Peyer's patch (tissue), 4 donors: ENCODE results near the gene ADAMTS18. TPM values are rescaled to one million over a fixed set of nuclear protein-coding genes. Genes with fewer than 3 reads are reported as not detected.

Experiments used
- DNase-seq, 3 donors: peaks; one replicate each; pipeline ENCODE4 v3.0.0-alpha.2; 2017 to 2019
- H3K27ac ChIP-seq, 4 donors: fragments of 200-600 bp; sonication (generic); one replicate each; pipeline ENCODE4 v1.5.1; 2016 to 2019
- H3K27me3 ChIP-seq, 2 donors: fragments of 200-600 bp; sonication (generic); one replicate each; pipeline ENCODE4 v1.5.1; 2019
- H3K36me3 ChIP-seq, 3 donors: fragments of 200-600 bp; sonication (generic); one replicate each; pipeline ENCODE4 v1.5.1; 2016 to 2019
- H3K4me1 ChIP-seq, 4 donors: fragments of 200-600 bp; sonication (generic); one replicate each; pipeline ENCODE4 v1.5.1; 2016 to 2019
- H3K4me3 ChIP-seq, 4 donors: fragments of 200-600 bp; sonication (generic); 1 replicate in 3 of 4; 2 replicates in 1 of 4; pipeline ENCODE4 v1.5.1; 2016 to 2019; ENCODE audit warnings: mild to moderate bottlenecking in 1 of 4
- H3K9me3 ChIP-seq, 4 donors: fragments of 200-600 bp; sonication (generic); one replicate each; pipeline ENCODE4 v1.5.1; 2016 to 2019; ENCODE audit warnings: mild to moderate bottlenecking in 1 of 4
- POLR2A ChIP-seq, 2 donors: fragments of 450-650 bp; IDR thresholded peaks; one replicate each; pipeline ENCODE4 v1.5.1; 2017; ENCODE audit warnings: antibody characterized with exemption in 2 of 2, mild to moderate bottlenecking in 2 of 2, moderate library complexity in 2 of 2
- total RNA-seq, 4 donors: library from RNA; depleted of rRNA; stranded (reverse); fragments of >200 nt; gene quantifications; one replicate each; pipeline ENCODE4 v1.1.0, GENCODE V29; 2016
- TF ChIP-seq, protein P1 (sequence below), 6 experiments: fragments of 450-650 bp in 4 of 6; fragments of 200-600 bp in 2 of 6; sonication (generic) in 1 of 6; IDR thresholded peaks; one replicate each; pipeline ENCODE4 v1.5.1; 2017 to 2019; ENCODE audit warnings: antibody characterized with exemption in 6 of 6, mild to moderate bottlenecking in 3 of 6, moderate library complexity in 1 of 6

Gene ADAMTS18
- total RNA-seq, 4 donors from 2014 or later, result 0.27 to 2.5 TPM; not detected in 2

GRCh38 chr16:77402118-77402517 is 32.7 kb downstream of the ADAMTS18 start:
- Histone ChIP-seq H3K9me3 (no peaks in the 10 kb centered on the region), H3K36me3 (no peaks in the 10 kb centered on the region), H3K4me1 (no peaks in the 10 kb centered on the region), H3K27ac (no peak overlapping the region), H3K4me3 (no peak overlapping the region), H3K27me3 (no peaks in the 10 kb centered on the region)
- TF ChIP-seq, protein P1, sequence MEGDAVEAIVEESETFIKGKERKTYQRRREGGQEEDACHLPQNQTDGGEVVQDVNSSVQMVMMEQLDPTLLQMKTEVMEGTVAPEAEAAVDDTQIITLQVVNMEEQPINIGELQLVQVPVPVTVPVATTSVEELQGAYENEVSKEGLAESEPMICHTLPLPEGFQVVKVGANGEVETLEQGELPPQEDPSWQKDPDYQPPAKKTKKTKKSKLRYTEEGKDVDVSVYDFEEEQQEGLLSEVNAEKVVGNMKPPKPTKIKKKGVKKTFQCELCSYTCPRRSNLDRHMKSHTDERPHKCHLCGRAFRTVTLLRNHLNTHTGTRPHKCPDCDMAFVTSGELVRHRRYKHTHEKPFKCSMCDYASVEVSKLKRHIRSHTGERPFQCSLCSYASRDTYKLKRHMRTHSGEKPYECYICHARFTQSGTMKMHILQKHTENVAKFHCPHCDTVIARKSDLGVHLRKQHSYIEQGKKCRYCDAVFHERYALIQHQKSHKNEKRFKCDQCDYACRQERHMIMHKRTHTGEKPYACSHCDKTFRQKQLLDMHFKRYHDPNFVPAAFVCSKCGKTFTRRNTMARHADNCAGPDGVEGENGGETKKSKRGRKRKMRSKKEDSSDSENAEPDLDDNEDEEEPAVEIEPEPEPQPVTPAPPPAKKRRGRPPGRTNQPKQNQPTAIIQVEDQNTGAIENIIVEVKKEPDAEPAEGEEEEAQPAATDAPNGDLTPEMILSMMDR (IDR thresholded peaks at IDR 0.05), result no peak
- no peak for TF ChIP-seq POLR2A (IDR thresholded peaks at IDR 0.05)
- DNase-seq, result no peak

- H3K36me3 ChIP-seq, result no peaks in the 10 kb centered on the region
- H3K4me3 ChIP-seq, result no peak overlapping the region
- H3K9me3 ChIP-seq, result no peaks in the 10 kb centered on the region
- H3K4me1 ChIP-seq, result no peaks in the 10 kb centered on the region
- DNase-seq, result no peak
- TF ChIP-seq POLR2A (IDR thresholded peaks at IDR 0.05), result no peak
- TF ChIP-seq, protein P1 (IDR thresholded peaks at IDR 0.05), result no peak
- no peak overlapping the region for H3K27ac ChIP-seq
- H3K27me3 ChIP-seq, result no peaks in the 10 kb centered on the region
Measured at GRCh38 chr16:77399546-77399945, 35.3 kb downstream of the ADAMTS18 start.

GRCh38 chr16:77399066-77399465 is 35.8 kb downstream of the ADAMTS18 start:
- Histone ChIP-seq H3K36me3 (no peaks in the 10 kb centered on the region), H3K4me1 (no peaks in the 10 kb centered on the region), H3K27ac (no peak overlapping the region), H3K4me3 (no peak overlapping the region), H3K27me3 (no peaks in the 10 kb centered on the region), H3K9me3 (no peaks in the 10 kb centered on the region)
- no peak for DNase-seq
- TF ChIP-seq POLR2A (IDR thresholded peaks at IDR 0.05), result no peak
- TF ChIP-seq, protein P1 (IDR thresholded peaks at IDR 0.05), result no peak

- H3K9me3 ChIP-seq, result no peaks in the 10 kb centered on the region
- H3K4me1 ChIP-seq, result no peaks in the 10 kb centered on the region
- H3K36me3 ChIP-seq, result no peaks in the 10 kb centered on the region
- H3K27ac ChIP-seq, result no peak overlapping the region
- H3K27me3 ChIP-seq, result no peaks in the 10 kb centered on the region
- no peak for TF ChIP-seq POLR2A (IDR thresholded peaks at IDR 0.05)
- TF ChIP-seq, protein P1 (IDR thresholded peaks at IDR 0.05), result no peak
- DNase-seq, result no peak
- H3K4me3 ChIP-seq, result no peak overlapping the region
Measured at GRCh38 chr16:77398495-77398894, 36.3 kb downstream of the ADAMTS18 start.

DNA sequence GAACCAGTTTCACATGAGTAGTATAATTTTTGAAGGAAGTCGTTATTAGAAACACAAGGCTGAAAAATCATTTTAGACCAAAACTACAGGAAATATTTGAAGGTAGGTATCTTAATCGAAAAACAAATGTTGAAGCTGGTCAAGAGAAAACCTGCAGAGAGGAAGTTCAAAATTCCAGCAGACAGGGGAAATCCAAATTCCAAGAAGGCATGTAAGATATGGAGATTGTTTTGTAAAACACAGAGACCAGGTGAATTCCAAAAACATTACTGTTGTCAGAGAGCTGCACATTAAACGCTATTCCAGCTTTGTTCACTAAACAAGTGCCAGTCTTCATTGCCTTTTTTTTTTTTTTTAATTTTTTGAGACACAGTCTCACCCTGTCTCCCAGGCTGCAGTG is 38.4 kb downstream of the ADAMTS18 start:
- H3K4me3 ChIP-seq, result no peak overlapping the region
- no peaks in the 10 kb centered on the region for H3K27me3 ChIP-seq
- H3K36me3 ChIP-seq, result no peaks in the 10 kb centered on the region
- H3K4me1 ChIP-seq, result no peaks in the 10 kb centered on the region
- DNase-seq, result no peak
- TF ChIP-seq POLR2A (IDR thresholded peaks at IDR 0.05), result no peak
- TF ChIP-seq, protein P1 (IDR thresholded peaks at IDR 0.05), result no peak
- no peak overlapping the region for H3K27ac ChIP-seq
- H3K9me3 ChIP-seq, result no peaks in the 10 kb centered on the region

- Histone ChIP-seq H3K27me3 (no peaks in the 10 kb centered on the region), H3K27ac (no peak overlapping the region), H3K4me3 (no peak overlapping the region), H3K36me3 (no peaks in the 10 kb centered on the region), H3K4me1 (no peaks in the 10 kb centered on the region), H3K9me3 (no peaks in the 10 kb centered on the region)
- no peak for TF ChIP-seq POLR2A (IDR thresholded peaks at IDR 0.05)
- TF ChIP-seq, protein P1 (IDR thresholded peaks at IDR 0.05), result no peak
- no peak for DNase-seq
Measured at GRCh38 chr16:77394699-77395098, 40.1 kb downstream of the ADAMTS18 start.
